T-helper 2 cell (primary cell): Measurements from ENCODE around the gene AP1AR.
A peak's percentile ranks its signal among the peaks of the same experiment; 100 is the strongest.
"Not testable (repeated sequence)": the region's sequence is repeated elsewhere in the genome, so short reads cannot be mapped to it uniquely, and the experiment has no call there.

Experiments
- DNase-seq, 5 experiments: peaks; one replicate each; pipeline versions ENCODE4 v3.0.0 to v3.0.0-alpha.2; 2012 to 2022
- total RNA-seq, 2 donors: gene quantifications; one replicate each; lab custom pipeline; 2026; lab: John Stamatoyannopoulos, UW

AP1AR gene, protein sequence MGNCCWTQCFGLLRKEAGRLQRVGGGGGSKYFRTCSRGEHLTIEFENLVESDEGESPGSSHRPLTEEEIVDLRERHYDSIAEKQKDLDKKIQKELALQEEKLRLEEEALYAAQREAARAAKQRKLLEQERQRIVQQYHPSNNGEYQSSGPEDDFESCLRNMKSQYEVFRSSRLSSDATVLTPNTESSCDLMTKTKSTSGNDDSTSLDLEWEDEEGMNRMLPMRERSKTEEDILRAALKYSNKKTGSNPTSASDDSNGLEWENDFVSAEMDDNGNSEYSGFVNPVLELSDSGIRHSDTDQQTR
- total RNA-seq = 10.3 to 21.7 reads per million in 2 donors

DNA sequence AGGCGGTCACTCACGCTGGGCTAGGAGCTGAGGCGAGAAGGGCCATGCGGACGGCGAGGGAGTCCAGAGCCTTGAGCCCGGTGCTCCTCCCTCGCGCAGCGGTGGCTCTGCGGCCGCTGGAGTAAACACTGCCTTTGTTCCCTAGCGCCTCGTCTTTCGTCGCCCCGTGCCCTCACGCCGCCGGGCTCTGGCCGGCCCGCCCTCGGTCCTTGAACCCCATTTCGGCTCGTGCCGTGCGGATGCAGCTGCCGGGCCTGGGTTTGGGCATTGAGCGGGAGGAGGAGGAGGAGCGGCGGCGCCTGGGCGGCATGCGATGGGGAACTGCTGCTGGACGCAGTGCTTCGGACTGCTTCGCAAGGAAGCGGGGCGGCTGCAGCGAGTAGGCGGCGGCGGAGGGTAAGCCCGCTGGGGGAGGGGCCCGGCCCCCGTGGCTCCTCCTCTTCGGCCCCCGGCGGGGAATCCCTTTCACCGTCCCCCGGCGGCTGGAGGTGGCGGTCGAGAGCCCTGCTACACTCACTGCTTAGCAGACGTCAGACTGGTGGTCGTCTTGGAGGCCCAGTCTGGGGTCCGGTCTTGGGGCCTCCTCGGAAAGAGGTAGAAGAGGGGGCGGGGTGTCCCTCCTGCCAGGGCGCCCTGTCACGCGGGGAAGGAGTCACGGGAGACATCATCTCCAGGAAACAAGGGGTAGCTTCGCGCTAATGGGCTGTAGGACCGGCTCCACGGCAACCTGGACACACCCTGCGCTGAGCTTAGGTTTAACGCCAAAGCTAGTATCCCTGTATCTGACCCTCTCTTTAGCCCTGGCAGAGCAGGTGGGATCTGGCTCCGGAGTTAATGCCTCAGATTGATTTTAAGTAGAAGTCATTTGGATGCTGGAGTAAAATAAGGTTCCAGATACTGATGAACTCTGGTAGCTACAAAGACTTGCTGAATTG is at the start of gene AP1AR:
Gene AP1AR, plus strand, starts transcription at position 9 of the 935 bp plus-strand sequence. Its CDS starts 305 bp downstream, at position 314.
- DNase-seq = peak; percentile 63 to 82 (median 71)

DNA sequence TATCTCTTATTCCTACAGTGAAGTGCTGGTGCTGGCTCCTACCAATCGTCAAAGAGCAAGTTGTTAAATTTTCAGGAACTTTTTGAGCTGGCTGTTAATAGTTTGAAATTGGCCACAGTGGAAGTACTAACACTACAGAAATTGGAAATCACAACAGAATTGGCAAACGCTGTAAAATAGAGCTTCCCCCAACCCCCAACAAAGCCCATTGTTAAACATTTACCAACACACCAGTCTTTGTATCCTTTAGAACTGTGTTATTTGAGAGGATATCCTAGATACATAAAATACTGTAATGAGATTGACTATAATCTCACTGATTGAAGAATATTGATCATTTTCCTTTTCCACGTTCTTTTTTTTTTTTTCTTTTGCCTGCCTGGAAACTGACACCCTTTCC is 49.0 kb upstream of the AP1AR start:
- no peak for DNase-seq

DNA sequence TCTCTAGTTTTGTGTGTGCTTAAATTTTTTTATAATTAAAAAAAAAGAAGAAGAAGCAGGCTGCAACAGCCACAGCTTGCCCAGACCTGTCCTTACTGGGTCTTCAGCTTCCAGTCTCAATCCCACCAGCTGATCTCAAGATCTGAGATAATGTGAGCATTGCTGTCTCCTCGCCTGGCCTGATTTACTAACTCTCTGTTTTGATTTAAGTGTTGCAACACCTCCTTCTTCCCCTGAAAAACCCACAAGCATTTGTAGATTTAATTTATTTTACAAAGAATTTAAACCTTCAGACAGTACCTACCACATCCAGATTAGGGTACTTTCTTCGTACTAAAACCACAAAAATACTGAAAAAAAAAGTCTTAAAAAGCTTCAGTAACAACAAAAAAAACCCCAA is 48.3 kb upstream of the AP1AR start:
- peak in 1 of 5 experiments; percentile 78 for DNase-seq

DNA sequence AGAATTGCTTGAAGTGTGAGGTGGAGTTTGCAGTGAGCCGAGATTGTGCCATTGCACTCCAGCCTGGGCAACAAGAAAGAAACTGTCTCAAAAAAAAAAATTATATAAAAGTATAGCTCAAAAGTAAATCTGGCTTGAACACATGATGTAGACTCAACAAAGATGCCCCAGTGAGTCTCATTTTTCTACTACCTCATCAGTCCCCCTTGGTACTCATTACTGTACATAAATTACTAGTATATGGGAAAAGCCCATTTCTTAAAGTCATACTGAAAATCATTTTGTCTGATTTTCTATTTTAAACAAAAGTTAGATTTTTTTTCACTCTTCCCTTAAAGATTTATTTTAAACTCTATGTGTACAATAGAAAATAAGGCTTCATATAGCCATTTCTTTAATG is 47.1 kb upstream of the AP1AR start:
- DNase-seq = peak in 1 of 5 experiments; percentile 22

DNA sequence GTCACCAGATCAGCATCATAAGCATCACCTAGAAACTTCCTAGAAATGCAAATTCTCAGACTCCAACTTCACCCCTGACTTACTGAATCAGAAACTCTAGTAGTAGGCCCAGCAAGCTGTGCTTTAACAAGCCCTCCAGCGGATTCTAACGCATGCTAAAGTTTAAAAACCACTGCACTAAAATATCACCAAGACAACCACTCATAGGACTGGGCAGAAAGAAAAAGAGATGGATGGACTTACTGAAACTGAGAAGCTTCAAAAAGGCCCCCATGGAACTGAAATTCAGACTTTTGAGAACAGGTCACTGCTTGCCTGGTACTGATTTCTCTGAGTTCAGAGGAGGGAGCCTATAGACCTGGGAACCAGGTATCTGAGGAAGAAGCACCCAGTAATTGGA is 46.3 kb upstream of the AP1AR start:
- DNase-seq = no peak

DNA sequence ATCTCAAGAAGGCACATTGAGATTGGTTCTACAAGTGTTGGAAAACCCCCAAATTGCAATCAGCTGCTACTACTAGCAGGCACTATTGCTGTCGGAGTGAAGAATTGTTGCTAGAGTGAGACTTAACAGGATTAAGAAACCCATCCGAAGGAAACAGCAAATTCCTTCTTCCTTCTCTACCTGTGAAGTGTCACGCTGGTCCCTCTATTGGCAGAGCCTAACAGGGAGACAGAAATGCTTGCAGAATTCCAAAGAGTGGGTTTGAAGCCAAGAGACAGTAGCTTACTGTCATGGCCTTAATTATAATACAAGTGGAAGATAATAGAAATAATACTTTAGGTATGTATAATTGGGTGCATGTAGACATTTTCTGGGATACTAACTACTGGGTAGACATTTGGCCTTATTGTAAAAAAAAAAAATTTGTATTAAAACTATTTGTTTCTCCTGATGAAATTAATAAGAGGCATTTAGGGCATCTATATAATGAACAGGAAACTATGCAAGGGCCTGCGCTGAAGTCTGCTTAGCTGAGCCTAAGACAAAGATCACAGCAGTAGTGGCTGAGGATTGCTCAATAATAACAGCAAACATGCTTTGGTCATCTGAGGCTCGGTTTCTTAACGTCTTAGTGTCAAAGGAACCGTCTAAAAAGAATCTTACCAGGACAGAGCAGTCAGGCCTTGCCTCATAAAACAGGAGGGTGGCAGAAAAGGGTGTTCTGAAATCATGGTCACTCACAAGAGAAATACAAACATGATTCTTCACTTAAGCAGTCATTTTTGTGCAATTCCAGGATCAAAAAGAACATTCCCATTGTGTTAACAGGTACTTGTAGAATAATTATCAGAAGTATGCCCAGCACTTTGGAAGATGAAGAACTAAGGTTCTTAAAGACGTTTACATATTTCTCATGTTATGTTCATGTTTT is 45.6 kb upstream of the AP1AR start:
- no peak for DNase-seq

DNA sequence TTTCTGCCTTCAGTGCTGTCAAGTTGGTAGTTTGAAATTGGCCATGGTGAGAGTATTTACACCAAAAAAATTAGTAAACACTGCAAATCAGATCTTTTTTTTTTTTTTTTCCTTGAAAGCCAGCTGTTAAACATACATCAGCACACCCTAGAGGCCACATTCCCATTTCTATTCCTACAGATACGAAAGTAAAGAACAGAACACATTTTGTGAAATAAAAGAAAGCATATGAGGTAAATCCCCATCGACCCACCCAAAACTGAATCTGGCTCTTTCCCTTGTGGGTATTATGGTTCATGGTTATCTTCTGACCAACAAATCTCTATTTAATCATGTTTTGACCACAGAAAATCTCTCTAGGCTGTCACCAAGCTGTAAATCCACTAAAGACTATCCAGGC is 41.8 kb upstream of the AP1AR start:
- DNase-seq = no peak

DNA sequence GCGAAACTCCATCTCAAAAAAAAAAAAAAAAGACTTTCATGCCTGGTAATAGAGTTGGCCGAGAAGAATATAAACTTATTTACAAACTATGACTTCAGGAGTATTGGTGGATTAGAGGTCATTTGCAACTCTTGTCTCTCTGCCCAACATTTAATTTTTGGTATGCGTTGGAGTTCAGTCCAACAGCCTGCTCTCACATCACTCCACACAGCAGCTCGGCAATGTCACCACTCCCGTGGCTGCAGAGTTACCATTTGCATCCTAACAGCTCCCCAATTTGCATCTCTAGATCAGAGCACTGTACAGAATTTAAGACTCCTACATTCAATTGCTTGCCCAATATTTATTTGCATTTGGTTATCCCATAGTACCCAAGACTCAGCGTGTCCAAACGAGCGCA is 40.9 kb upstream of the AP1AR start:
- DNase-seq = no peak

DNA sequence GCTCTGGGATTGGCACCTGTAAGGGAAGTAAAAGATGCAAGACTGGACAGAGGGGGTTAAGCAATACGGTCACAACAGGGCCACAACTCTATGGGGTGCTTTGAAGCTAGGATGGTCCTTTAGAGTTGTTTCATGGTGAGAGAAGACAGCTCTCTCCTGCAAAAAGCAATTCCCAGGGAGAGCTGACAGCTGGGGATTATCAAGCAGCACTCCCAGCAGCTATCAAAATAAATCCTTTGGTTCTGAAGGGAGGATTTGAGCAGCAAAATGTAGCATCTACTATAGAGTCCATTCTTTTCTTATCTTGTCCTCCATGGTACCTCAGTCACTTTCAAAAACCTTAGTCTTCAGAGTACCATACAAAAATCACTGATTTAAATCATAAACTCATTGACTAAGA is 35.1 kb upstream of the AP1AR start:
- no peak for DNase-seq

DNA sequence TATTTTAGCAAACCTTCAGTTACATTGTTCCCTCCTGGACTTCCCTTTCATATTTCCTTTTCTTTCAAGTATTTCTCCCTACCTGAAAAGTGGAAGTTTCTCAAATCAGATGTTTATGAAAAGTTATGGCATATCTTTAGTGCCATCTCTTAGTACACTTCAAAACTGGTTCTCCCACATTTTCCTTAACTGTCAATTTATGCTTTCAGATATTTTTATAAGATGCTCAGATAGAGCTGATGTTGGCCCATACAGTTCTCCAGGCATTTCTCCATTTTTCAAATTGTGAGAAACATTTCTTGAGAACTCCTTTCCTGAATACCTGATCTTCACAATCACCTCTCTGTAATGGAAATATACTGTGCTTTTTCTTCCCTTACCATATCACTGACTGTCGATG is 32.5 kb upstream of the AP1AR start:
- DNase-seq = no peak

DNA sequence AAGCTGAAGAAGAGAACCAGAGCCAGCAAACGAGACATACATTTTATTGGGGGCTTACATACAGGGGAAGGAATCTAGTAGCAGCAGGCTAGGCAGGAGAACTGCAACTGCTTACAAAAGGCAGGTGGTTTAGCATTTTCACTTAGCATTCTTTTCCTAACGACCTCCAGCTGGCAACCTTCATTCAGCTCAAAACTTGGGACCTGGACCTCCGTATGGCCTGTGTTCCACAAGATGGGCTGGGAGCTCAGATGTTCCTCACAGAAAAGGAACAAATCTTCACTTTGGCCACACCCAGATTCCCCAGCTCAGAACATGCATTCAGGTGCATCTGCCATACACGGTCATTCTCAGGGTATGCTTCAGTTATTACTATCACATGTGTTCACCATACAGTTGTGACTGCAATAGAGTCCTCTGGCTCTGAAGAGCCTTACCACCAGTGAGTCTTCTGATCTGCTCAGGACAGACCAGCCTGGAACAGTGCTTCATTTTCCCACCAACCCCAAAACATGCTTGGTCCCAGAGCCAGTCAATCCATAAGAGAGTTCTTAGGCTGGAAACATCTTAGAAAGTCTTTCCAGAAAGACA is 29.6 kb upstream of the AP1AR start:
- DNase-seq = no peak

DNA sequence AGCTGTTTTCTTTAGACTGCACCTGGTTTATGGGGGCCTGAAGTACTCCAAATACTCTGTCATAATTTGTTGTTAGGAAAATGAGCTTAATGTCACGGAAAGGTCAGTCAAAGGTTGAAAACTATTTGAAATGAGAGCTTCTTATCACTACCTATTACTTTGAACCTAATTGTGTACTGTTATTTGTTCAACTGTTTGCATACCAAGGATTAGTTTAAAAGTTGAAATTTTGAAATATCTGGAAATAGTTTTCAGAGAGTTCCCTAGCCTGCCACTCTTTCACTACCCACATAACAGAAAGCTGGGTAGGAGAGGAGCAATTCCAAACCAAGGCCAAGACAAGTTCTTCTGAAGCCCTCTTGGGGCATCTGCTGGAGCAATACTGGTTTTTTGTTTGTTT is 28.0 kb upstream of the AP1AR start:
- DNase-seq = no peak

DNA sequence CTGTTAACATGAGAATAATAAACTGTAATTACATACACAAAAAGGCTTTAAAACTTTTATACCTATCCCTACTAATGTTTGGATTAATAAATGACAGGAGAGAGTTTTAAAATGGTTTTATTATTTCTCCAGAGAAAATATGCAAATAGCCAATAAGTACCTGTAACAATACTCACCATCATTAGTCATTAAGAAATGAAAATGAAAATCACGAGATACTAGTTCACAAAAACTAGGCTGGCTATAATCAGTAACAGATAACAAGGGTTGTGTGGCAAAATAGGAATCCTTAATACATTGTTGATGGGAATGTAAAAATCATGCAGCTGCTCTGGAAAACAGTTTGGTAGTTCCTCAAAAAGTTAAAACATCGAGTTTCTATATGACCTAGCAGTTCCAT is 25.2 kb upstream of the AP1AR start:
- no peak for DNase-seq

DNA sequence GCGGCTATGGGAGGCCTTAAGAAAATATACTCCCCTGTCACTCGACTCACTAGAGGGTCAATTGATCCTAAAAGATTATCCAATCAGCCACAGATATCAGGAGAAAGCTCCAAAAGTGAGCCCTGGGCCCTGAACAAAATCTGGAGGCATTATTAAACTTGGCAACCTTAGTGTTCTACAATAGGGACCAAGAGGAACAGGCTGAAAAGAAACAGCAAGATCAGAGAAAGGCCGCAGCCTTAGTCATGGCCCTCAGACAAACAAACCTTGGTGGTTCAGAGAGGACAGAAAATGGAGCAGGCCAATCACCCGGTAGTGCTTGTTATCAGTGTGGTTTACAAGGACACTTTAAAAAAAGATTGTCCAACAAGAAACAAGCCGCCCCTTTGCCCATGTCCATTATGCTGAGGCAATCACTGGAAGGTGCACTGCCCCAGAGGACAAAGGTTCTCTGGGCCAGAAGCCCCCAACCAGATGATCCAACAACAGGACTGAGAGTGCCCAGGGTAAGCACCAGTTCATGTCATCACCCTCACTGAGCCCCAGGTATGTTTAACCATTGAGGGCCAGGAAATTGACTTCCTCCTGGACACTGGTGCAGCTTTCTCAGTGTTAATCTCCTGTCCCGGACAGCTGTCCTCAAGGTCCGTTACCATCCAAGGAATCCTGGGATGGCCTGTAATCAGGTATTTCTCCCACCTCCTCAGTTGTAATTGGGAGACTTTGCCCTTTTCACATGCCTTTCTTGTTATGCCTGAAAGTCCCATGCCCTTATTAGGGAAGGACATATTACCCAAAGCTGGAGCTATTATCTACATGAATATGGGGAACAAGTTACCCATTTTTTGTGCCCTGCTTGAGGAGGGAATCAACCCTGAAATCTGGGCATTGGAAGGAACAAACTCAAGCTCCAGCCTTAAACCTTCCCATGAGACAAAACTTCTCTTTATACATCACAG is 23.2 kb upstream of the AP1AR start:
- not testable (repeated sequence) for DNase-seq

DNA sequence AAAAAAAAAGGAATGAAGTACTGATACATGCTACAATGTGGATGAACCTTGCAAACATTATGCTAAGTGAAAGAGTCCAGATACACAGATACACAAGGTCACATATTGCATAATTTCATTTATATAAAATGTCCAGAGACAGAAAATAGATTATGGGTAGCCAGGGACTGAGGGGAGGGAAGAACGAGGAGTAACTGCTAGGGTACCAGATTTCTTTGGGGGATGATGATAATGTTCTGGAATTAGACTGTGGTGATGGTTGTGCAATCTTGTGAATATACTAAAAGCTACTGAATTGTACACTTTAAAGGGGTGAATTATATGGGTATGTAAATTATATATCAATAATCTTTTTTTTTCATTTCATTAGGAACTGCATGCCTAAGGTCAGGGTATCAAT is 20.8 kb upstream of the AP1AR start:
- no peak for DNase-seq

DNA sequence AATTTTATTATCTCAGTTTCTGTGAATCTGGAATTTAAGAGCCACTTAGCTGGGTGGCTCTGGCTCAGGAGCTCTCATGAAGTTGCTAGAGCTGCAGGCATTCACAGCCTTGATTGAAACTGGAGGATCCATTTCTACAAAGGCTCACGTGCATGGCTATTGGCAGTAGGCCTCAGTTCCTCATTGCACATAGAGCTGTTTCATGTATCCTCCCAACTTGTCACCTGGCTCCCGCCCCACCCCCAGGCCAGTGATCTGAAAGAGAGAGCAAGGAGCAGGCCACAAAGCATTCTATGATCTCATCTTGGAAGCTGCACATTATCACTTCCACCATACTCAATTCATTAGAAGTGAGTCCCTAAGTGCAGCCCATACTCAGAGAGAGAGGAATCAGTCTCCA is 18.5 kb upstream of the AP1AR start:
- DNase-seq = no peak

DNA sequence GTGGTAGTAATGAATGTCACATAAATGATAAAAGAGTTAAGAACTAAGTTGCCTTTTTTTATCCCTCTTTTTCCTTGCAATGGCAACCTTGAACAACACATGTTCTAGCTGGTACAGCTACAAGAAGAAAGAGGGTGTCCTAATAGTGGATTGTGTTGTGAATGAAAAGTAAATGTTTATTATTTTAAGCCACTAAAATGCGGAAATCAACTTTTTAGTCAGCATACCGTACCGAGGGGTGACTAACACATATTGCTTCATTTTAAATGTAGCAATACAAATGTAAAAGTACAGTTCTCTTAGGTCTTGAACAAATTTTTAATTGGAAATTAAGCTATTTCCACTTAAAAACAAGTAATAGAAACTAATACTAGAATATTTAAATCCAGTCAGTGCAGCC is 17.7 kb upstream of the AP1AR start:
- DNase-seq = no peak

DNA sequence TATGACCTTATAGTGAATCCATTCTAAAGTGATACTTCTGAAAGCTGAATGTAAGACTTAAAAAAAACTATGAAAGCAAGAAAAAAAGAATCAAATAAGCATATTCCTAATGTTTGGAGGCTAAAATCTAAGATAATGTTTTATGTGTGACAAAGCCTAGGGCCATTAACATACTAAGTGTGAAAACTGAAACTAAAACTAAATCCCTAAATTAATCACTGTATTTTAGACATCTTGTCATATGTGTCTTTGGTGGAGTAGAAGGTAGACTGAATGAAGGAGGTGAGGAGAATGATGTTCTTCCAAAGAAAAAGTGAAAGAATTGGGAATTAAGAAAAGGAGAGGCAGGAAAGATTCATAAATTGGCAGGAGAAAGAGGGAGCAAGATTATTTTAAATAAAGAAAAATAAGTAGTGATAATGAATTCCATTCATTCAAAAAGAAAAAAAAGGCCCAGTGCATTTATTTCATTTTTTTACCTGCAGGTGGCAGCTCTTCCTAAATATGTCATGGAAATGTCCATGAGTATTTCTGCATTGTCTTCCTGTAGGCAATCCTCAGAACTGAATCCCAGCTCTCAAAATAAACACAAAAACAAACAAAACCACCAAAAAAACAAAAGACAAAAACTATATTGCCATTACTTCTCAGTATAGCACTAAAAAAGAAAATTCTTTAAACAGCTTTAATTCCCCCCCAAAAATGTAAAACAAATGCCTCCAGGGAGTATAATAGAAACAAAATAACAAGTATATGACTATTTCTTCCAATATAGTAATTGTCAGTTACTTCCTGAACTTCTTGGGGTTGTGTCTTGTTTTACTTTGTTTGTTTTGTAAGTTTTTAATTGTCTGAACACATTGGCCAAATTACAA is 17.0 kb upstream of the AP1AR start:
- DNase-seq = peak in 1 of 5 experiments; percentile 22

DNA sequence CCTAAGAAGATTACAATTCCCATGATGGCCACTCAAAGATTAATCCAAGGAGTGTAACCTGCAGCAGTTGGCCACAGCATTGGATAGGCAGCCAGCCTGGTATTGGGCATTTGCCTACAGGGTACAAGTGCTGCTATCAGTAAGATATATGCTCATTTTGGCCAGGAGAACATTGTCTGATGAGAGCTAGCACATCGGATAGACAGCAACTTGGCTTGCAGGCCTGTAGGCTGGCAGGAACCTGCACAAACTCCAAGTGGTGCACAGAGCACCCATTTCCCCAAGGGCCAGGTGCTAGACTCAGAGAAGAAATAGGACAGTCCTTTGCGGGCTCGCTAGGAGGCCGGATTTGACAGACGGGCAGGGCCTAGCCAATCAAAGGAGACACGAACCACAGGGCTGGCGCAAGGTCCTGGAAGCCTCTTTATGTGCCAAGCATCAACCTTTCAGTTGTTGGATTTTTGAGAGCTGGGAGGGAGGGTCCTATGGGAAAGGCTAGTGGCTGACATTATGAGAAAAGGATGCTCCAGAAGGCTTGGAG is 11.7 kb upstream of the AP1AR start:
- DNase-seq = no peak
